T-helper 1 cell treated with Interleukin-12 subunit alpha and Interleukin-12 subunit beta and Interleukin-4 antibody, amounts not matched to agents 30 ng/mL and 1 ng/mL, for 36 hours (primary cell): Measurements from ENCODE around the gene SHC3. TPM values are rescaled to one million over a fixed set of nuclear protein-coding genes. Genes with fewer than 3 reads are reported as not detected.

Source experiments
- intact Hi-C: fragments of 100-400 bp; cut with micrococcal nuclease; formaldehyde crosslinking; loops from one replicate; pipeline ENCODE4 v1.15.1; 2024
- total RNA-seq: library from RNA; stranded (reverse); gene quantifications from 2 replicates; pipeline ENCODE4 v1.2.3, GENCODE V29; 2022

Gene SHC3
- total RNA-seq, 1 donor from 2014 or later: not detected

- intact Hi-C loops: no loop called here
These were observed 8.9 kb upstream of the SHC3 start for GRCh38 chr9:89187541-89187940.

DNA sequence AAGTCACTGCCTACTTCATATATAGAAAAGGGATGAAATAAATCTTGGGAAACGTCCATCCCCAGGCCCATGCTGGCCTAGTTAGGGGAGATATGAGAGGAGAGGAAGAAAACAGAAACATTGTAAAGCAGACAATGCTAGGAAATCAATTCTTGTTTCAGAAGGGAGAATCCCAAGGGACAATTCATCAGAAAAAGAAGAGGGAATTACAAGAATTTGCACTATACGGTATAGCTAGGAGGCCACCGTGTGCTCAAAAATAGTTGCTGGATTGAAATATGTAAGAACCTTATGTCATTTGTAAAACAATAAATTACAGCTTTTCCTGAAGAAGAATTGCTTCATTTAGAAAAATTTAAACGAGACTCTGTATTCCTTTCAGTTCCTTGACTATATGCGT lies 8.3 kb upstream of the SHC3 start:
- intact Hi-C loops: no loop called here

DNA sequence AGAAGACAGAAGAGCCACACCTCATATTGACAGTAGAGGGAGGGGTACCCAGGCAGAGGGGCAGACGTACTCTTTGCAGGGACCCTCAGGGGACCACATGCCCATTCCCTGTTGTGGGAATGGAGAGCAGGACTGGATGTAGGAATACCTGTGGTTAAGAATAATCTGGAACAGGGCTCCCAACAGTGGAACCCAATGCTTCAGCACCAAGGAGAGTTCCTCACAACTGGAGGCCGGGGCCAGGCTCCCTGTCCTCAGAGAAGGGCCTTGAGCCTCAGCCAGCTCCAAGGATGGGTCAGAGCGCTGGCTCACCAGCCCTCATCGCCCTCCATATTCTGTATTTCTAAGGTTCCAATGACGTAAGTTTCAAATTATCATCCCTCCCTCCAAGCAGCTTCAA lies 7.4 kb upstream of the SHC3 start:
- intact Hi-C loops: no loop called here

DNA sequence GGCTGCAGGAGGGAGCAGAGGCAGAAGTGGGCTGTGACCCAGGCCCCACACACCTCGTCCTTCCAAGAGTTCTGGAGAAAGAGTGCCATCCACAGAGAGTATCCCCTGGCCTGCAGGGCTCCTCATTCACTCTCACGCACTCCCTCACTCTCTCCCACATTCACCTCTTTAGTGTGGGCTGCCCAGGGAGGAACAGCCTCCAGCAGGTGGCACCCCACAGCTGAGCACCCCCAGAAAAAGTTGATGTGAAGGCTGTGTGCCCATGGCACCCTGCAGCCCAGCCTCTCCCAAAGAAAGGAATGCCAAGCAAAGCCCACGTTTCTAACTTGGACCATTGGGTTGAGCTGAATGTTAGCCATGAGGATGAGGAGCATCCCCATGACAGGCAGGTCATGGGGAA lies 4.5 kb upstream of the SHC3 start:
- intact Hi-C loops: loop anchor here (5.0 kb wide), 1 partner anchor 94 kb away; no protein-coding TSS in a partner anchor

- intact Hi-C loops: loop anchor here (5.0 kb wide), 1 partner anchor 95 kb away; no protein-coding TSS in a partner anchor
These were observed 3.8 kb upstream of the SHC3 start for GRCh38 chr9:89182369-89182768.

DNA sequence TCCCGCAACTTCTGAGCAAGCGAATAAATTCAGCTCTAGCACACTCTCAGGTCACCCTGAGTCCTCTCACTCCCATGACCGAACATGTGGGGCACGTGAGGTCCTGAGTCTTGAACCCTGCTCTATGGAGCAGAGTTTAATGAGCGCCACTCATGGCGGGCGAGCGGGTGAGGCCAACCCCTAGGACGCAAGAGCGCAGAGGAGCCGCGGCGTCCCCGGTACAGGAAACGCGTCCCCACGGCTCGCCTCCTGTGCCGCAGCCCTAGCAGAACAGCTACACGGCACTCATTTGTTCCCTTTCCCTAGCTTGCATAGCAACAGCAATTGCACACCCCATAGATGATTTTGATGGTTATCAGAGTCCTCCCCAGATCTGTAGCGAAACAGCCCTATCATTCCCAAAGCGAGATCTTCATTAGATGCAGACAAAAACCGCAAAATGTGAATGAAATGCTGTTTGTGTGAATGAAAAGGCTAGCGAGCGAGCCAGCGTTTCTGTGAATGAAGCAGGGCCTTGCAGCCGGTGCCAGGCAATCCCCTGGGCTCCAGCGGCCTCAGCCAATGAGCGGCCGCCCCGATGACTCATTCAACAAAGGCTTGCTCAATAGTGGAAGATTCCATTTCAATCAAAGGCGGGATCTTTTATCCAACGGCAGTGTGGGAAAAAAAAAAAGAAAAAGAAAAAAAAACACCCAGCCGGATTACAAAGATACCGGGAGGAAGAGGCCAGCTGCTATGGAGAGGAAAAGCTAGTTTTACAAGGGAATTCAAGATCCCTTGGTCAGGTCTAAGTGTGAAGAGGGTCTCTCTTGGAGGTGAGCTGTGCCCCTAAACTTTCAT lies 1.5 kb upstream of the SHC3 start:
- intact Hi-C loops: loop anchor here (5.0 kb wide), 1 partner anchor 97 kb away; no protein-coding TSS in a partner anchor

GRCh38 chr9:89179540-89179894 lies 899 bp upstream of the SHC3 start:
- intact Hi-C loops: no loop called here

GRCh38 chr9:89178830-89179539 lies 367 bp upstream of the SHC3 start:
- intact Hi-C loops: no loop called here

- intact Hi-C loops: no loop called here
These were observed 1.3 kb downstream of the SHC3 start for GRCh38 chr9:89177012-89177943.

DNA sequence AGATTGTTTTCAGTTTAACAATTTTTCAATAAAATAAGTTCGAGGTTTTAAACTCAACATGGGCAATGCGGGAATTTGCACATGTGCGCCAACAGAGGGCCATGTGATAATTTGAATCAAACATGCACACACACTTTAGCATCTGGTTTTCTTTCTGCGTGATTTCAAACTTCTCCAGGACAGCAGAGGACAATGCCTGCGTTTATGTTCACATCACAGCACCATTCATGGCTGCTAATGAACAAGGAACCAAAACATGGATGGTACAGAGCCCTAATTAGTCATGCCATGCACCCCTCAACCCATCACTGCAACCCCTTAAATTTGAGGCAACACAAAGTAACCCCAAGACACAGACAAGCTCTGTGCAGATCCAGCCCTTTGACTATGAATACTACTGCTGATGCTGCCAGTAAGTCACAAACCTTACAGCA lies 2.8 kb downstream of the SHC3 start:
- intact Hi-C loops: no loop called here

- intact Hi-C loops: no loop called here
These were observed 4.3 kb downstream of the SHC3 start for GRCh38 chr9:89174291-89174690.

GRCh38 chr9:89173072-89173471 lies 5.5 kb downstream of the SHC3 start:
- intact Hi-C loops: no loop called here

GRCh38 chr9:89172398-89172797 lies 6.2 kb downstream of the SHC3 start:
- intact Hi-C loops: no loop called here

DNA sequence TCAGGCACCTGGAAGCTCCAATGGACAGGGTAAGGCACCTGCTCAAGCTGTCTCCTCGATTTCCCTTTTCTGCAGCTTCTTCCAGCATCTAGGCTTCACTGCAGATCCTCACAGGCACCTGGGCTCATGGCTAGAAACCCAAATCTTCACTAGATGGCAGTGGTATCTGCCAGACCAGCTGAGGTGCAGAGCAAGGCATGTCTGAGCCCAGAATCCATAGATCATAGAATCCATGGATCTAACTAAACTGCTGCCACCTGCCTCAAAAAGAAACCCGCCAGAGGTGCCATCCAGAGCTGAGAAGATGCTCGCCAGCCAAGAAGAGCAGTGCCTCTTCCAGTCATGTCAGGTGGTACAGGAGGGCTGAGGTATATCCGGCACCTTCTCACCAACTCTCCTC lies 6.9 kb downstream of the SHC3 start:
- intact Hi-C loops: no loop called here

DNA sequence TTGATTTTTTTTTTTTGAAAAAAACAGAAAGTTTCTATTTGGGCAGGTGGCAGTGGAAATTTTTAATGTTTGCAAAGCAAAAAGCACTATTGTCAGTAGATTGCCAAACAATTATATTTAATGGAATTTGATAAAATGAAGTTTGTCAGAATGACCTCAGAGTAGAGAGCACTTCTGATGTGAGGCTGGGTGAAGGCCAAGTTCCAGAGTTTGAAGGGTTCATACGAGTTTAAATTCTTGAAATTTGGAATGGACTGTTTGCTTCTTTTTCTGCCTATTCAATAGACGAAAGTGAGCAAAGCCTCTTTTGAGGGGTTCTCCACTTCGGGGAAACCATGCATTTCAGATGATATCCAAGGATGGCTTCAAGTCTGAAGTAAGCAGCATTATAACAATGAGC lies 7.4 kb downstream of the SHC3 start:
- intact Hi-C loops: no loop called here

DNA sequence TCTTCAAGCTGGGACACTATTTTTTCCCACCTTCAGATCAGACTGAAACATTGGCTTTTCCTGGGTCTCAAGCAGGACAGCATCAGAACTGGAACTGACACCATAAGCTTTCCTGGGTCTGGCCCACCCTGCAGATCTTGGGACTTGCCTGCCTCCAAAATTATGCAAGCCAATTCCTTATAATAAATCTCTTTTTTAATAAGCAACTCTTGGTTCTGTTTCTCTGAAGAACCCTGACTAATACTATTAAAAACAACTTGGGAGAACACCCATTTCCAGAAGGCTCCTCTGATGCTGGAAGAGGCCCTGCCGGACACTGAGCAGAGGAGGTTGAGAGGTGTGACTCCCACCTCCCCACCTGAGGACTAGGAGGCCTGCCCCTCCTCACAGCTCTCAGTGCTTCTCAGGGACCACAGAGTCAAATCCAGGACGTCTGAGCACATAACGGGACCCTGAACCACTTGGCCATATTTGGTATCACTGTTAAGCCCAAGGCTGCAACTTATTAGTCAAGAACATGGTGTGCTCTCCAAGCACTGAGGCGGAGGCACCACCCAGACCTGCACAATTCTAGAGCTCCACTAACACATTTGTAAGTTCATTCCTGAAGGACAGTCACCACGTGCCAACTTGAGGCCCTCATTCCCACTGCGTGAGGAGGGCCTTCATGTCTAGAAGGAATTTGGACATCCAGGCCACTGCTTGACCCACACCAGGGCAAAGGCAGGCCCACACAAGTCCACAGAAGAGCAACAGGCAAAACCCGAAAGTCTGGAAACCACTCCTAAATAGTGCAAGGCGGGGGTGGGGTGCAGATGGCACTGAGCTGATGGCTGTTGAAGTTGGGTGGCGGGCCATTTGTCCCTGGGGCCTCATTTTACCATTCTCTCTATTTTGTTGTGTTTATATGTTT lies 9.5 kb downstream of the SHC3 start:
- intact Hi-C loops: no loop called here

GRCh38 chr9:89167788-89168187 lies 10.8 kb downstream of the SHC3 start:
- intact Hi-C loops: no loop called here

- intact Hi-C loops: no loop called here
These were observed 11.8 kb downstream of the SHC3 start for GRCh38 chr9:89166852-89167251.

DNA sequence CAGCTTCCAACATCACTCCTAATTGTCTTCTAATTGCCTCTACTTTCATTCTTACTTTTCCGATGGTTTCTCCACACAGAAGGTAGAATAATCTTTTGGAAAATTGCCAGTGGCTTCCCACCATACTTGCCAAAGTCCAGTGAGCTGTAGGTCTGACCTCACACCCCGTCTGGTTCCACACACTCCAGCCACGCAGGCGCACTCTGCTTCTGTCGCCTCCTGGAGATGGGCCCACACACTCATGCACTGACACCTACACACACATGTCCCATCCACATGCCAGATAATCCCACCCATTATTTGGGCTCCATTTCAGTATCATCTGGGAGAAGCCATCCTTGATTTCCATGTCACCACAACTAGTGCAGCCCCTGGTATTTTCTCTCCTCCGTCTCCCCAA lies 12.7 kb downstream of the SHC3 start:
- intact Hi-C loops: no loop called here

GRCh38 chr9:89165341-89165740 lies 13.3 kb downstream of the SHC3 start:
- intact Hi-C loops: no loop called here

DNA sequence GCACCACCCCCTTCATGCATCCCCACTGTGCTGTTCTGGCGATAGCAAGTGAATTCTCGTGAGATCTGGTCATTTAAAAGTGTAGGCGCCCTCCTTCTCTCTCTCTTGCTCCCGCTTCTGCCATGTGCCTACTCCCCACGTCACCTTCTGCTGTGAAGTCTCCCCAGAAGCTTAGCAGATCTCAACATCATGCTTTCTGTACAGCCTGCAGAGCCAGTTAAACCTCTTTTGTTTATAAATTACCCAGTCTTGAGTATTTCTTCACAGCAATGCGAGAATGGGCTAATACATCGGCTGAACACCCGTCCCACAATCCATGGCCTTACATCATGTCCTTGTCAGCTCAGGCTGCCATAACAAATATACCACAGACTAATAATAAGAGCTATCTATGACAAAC lies 17.4 kb downstream of the SHC3 start:
- intact Hi-C loops: no loop called here
